Measurements from ENCODE around the gene HSPD1.

HSPD1 gene

DNA sequence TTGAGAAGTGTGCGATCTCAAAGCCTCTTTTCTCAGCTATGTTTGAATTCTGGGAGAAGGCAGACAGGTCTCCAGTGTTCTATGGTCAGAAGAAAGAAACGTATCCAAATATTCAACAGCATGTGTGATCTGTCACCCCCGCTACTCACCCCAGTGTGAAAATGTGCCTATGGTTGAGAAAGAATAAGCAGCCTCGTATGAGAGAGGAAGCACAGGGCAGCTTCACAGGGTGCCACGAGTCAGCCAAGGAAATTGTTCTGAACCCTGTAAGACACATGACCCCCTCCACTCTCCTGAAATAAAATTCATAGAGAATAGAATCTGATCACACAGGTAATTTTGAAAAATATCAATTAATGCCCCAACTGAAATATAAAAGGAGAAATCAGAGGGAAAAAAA is 56.8 kb downstream of the HSPD1 start:
- DNase-seq (ENCODE audit: extremely low read depth in 1 of 2, low read depth in 1 of 2): no peak

- DNase-seq (ENCODE audit: extremely low read depth in 1 of 2, low read depth in 1 of 2): no peak
Observed at GRCh38 chr2:197437380-197437779, 62.3 kb downstream of the HSPD1 start.
